CD4-positive, alpha-beta T cell (primary cell): ENCODE measurements around the gene ACSBG1. TPM values are rescaled to one million over a fixed set of nuclear protein-coding genes. Genes with fewer than 3 reads are reported as not detected.

Experiments
- ATAC-seq: fragments of 200-7000 bp; cut with Tn5 transposase; one replicate; pipeline ENCODE4 v1.10.0; 2022; ENCODE audit warnings: mild to moderate bottlenecking; ENCODE audit not compliant: poor library complexity
- CTCF ChIA-PET: fragments of 350-600 bp; sonication (Branson Sonifier 250); formaldehyde crosslinking; loops from one replicate; lab custom pipeline; 2021; ENCODE audit warnings: antibody characterized with exemption, inconsistent platforms; lab: Charles Lee
- POLR2A ChIA-PET: fragments of 350-600 bp; sonication (Branson Sonifier 250); formaldehyde crosslinking; loops from one replicate; lab custom pipeline; 2021; ENCODE audit warnings: antibody characterized with exemption, inconsistent platforms; lab: Charles Lee
- DNase-seq, 14 experiments: peaks; one replicate each; pipeline ENCODE4 v3.0.0-alpha.2; 2013 to 2020; ENCODE audit warnings: mixed read lengths in 2 of 14
- H3K27ac ChIP-seq, 2 donors: one replicate each; pipeline versions ENCODE4 v1.5.1 to v1.7.0; 2013; ENCODE audit warnings: low read length in 2 of 2, low read depth in 1 of 2, mild to moderate bottlenecking in 1 of 2
- H3K27me3 ChIP-seq, 2 experiments: 1 replicate in 1 of 2; 2 replicates in 1 of 2; pipeline versions ENCODE4 v1.6.1 to v1.7.0; 2013; ENCODE audit warnings: low read length in 2 of 2, control low read depth in 1 of 2, mild to moderate bottlenecking in 1 of 2, moderate library complexity in 1 of 2; ENCODE audit not compliant: insufficient read depth in 2 of 2, control insufficient read depth in 1 of 2
- H3K36me3 ChIP-seq: one replicate; pipeline ENCODE4 v1.6.1; 2013; ENCODE audit warnings: low read length, control low read depth; ENCODE audit not compliant: insufficient read depth
- H3K4me1 ChIP-seq: one replicate; pipeline ENCODE4 v1.6.1; 2013; ENCODE audit warnings: low read length, control low read depth; ENCODE audit not compliant: insufficient read depth
- H3K4me3 ChIP-seq: one replicate; pipeline ENCODE4 v1.5.1; 2013; ENCODE audit warnings: mild to moderate bottlenecking, low read length, moderate library complexity
- H3K9me3 ChIP-seq, 2 experiments: 1 replicate in 1 of 2; 2 replicates in 1 of 2; pipeline versions ENCODE4 v1.6.1 to v1.7.0; 2013; ENCODE audit warnings: low read length in 2 of 2, mild to moderate bottlenecking in 2 of 2, control low read depth in 1 of 2, moderate library complexity in 1 of 2; ENCODE audit not compliant: control insufficient read depth in 1 of 2, insufficient read depth in 1 of 2
- H3K27ac Mint-ChIP-seq: one replicate; pipeline ENCODE4 v1.8.0; 2020; ENCODE audit warnings: mixed read lengths
- H3K27me3 Mint-ChIP-seq: one replicate; pipeline ENCODE4 v1.8.0; 2021; ENCODE audit warnings: mixed read lengths
- H3K36me3 Mint-ChIP-seq: one replicate; pipeline ENCODE4 v1.8.0; 2021; ENCODE audit warnings: low read depth, mixed read lengths
- H3K4me1 Mint-ChIP-seq: one replicate; pipeline ENCODE4 v1.8.0; 2021; ENCODE audit warnings: low read depth, mixed read lengths
- H3K4me3 Mint-ChIP-seq: one replicate; pipeline ENCODE4 v1.8.0; 2020; ENCODE audit warnings: mild to moderate bottlenecking, mixed read lengths
- H3K9me3 Mint-ChIP-seq: one replicate; pipeline ENCODE4 v1.8.0; 2020; ENCODE audit warnings: mixed read lengths
- CTCF ChIP-seq: fragments of 200-600 bp; IDR thresholded peaks from one replicate; pipeline ENCODE4 v1.8.0; 2022; ENCODE audit warnings: antibody characterized with exemption, mild to moderate bottlenecking
- intact Hi-C, 2 experiments: fragments of 100-400 bp; cut with DNase I in 1 of 2; cut with micrococcal nuclease in 1 of 2; formaldehyde crosslinking; loops; one replicate each; pipeline versions ENCODE4 v1.15.1 to v1.9.0; 2023 to 2025; cut with DNase I, micrococcal nuclease
- total RNA-seq, 174 experiments: library from RNA in 2 of 174; stranded (reverse) in 2 of 174; gene quantifications; one replicate each; pipeline ENCODE4 v1.2.3 and lab custom pipeline; 2021 to 2026

Gene ACSBG1
- total RNA-seq, 2 experiments from 2014 or later: 0.05 to 0.22 TPM

- CTCF ChIA-PET: interaction anchor here (0.7 to 1.6 kb wide), 6 partner anchors 10 to 608 kb away, joined by 3 to 7 read pairs (median 3); partner anchors contain the start of gene CIB2
- Mint-ChIP-seq H3K4me1 (peaks cover 45% of the 10 kb centered on the region), H3K9me3 (no peaks in the 10 kb centered on the region), H3K36me3 (peaks cover 14% of the 10 kb centered on the region), H3K27ac (peak within 1 kb of the TSS; percentile 91), H3K4me3 (peak within 1 kb of the TSS; percentile 97), H3K27me3 (no peaks in the 10 kb centered on the region)
- intact Hi-C loops: loop anchor here (1.0 to 10.0 kb wide), 4 partner anchors 18 to 724 kb away; partner anchors contain the start of genes CIB2 (in 1 of the 2), HMG20A (in 1 of the 2), IREB2 (in 1 of the 2) and PEAK1 (in 1 of the 2)
- ATAC-seq (peak; percentile 94), DNase-seq (peak; percentile 99 to 100 (median 100))
- TF ChIP-seq CTCF: no peak
- Histone ChIP-seq H3K9me3 (no peaks in the 10 kb centered on the region), H3K4me1 (peaks cover 27% of the 10 kb centered on the region), H3K27me3 (no peaks in the 10 kb centered on the region), H3K36me3 (peaks cover 4% of the 10 kb centered on the region), H3K27ac (peak within 1 kb of the TSS in 1 of 2 donors; percentile 29), H3K4me3 (peak within 1 kb of the TSS; percentile 69)
- POLR2A ChIA-PET: interaction anchor here (0.6 to 2.8 kb wide), 11 partner anchors 9 to 289 kb away, joined by 3 to 27 read pairs (median 4); partner anchors contain the start of genes CIB2, IREB2 and SKIC8
Measured at GRCh38 chr15:78149068-78149804, 85.1 kb downstream of the ACSBG1 start, which contains the start of gene IDH3A. TSS of gene IDH3A (plus strand) at chr15:78149362. CDS start at chr15:78149404, 42 bp downstream.

GRCh38 chr15:78148392-78149067 is 85.8 kb downstream of the ACSBG1 start:
- ChIA-PET CTCF (interaction anchor here (0.7 to 1.6 kb wide), 6 partner anchors 17 to 609 kb away, joined by 3 to 7 read pairs (median 5); partner anchors contain the start of gene CIB2), POLR2A (interaction anchor here (0.6 to 2.8 kb wide), 8 partner anchors 14 to 289 kb away, joined by 3 to 27 read pairs (median 4); partner anchors contain the start of genes CIB2, IREB2 and SKIC8)
- peaks cover 24% of the 10 kb centered on the region for H3K4me1 ChIP-seq
- no peak for TF ChIP-seq CTCF
- H3K27ac ChIP-seq: peak overlapping the region in 1 of 2 donors; percentile 29
- H3K4me1 Mint-ChIP-seq: peaks cover 45% of the 10 kb centered on the region
- no peaks in the 10 kb centered on the region for H3K27me3 Mint-ChIP-seq
- peak overlapping the region; percentile 91 for H3K27ac Mint-ChIP-seq
- H3K27me3 ChIP-seq: no peaks in the 10 kb centered on the region
- H3K9me3 ChIP-seq: no peaks in the 10 kb centered on the region
- H3K4me3 Mint-ChIP-seq: peak overlapping the region; percentile 97
- ATAC-seq (peak; percentile 8), DNase-seq (no peak)
- peaks cover 14% of the 10 kb centered on the region for H3K36me3 Mint-ChIP-seq
- H3K9me3 Mint-ChIP-seq: no peaks in the 10 kb centered on the region
- intact Hi-C loops: loop anchor here (1.0 to 10.0 kb wide), 4 partner anchors 17 to 724 kb away; partner anchors contain the start of genes CIB2 (in 2 of the 2), HMG20A (in 1 of the 2), IREB2 (in 1 of the 2) and PEAK1 (in 1 of the 2)
- peaks cover 4% of the 10 kb centered on the region for H3K36me3 ChIP-seq
- peak overlapping the region; percentile 57 for H3K4me3 ChIP-seq

- Mint-ChIP-seq H3K27me3 (no peaks in the 10 kb centered on the region), H3K9me3 (no peaks in the 10 kb centered on the region), H3K4me3 (peak overlapping the region; percentile 97), H3K36me3 (peaks cover 12% of the 10 kb centered on the region), H3K27ac (peak overlapping the region; percentile 91), H3K4me1 (peaks cover 36% of the 10 kb centered on the region)
- Histone ChIP-seq H3K9me3 (no peaks in the 10 kb centered on the region), H3K27ac (no peak overlapping the region), H3K36me3 (no peaks in the 10 kb centered on the region), H3K4me3 (no peak overlapping the region), H3K27me3 (no peaks in the 10 kb centered on the region), H3K4me1 (peaks cover 24% of the 10 kb centered on the region)
- ChIA-PET CTCF (interaction anchor here (1.2 to 1.5 kb wide), 2 partner anchors 17 to 39 kb away, joined by 5 to 7 read pairs; partner anchors contain the start of gene CIB2), POLR2A (interaction anchor here (2.8 kb wide), 1 partner anchor 290 kb away, joined by 8 read pairs; the partner anchor contains the start of gene IREB2)
- DNase-seq: no peak
- intact Hi-C loops: loop anchor here in 1 of 2 experiments (5.0 to 10.0 kb wide), 3 partner anchors 150 to 723 kb away; partner anchors contain the start of genes HMG20A, IREB2, PEAK1 and SKIC8
- ATAC-seq: no peak
- no peak for TF ChIP-seq CTCF
Measured at GRCh38 chr15:78147566-78147965, 86.8 kb downstream of the ACSBG1 start.
